ENCODE measurements around the gene PRRC2A.

Gene PRRC2A

DNA sequence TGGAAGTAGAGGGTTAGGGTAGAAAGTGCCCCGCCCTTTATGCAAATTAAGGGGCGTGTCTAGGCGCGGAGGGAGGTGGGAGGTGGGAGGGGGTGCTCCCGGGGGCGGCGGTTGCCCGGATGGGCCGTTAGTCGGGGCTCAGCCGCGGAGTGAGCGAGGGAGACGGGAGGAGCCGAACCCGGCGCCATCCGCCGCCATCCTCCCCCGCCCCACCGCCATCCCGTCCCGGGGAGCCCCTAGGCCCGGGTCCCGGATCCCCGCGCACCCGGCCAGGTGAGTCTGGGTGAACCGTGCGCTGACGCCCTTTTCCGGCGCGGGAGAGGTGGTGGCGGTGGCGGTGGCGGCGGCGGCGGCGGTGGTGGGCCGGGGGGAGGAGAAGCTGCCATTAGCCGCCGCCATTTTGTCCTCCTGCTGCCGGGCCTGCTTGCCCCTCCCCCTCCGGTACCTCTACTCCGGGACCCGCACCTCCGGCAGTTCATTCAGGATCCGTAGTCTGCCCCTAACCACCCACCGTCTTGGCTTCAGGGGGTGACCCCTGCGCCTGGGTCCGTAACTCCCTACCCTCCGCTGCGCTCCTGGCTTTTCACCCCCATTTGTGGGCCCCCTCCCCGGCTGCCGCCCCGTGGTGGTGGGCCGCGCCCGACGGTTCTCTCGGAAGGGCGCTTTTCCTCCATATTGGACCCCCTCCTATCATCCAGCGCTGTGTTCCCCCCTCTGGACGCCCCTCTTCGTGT is at the start of gene PRRC2A:
TSS of gene PRRC2A (plus strand) at position 130 of the 734 bp plus-strand sequence. CDS start 2,075 bp downstream, outside the sequence.
- peak; percentile 96 for DNase-seq (ENCODE audit: low spot score)

DNA sequence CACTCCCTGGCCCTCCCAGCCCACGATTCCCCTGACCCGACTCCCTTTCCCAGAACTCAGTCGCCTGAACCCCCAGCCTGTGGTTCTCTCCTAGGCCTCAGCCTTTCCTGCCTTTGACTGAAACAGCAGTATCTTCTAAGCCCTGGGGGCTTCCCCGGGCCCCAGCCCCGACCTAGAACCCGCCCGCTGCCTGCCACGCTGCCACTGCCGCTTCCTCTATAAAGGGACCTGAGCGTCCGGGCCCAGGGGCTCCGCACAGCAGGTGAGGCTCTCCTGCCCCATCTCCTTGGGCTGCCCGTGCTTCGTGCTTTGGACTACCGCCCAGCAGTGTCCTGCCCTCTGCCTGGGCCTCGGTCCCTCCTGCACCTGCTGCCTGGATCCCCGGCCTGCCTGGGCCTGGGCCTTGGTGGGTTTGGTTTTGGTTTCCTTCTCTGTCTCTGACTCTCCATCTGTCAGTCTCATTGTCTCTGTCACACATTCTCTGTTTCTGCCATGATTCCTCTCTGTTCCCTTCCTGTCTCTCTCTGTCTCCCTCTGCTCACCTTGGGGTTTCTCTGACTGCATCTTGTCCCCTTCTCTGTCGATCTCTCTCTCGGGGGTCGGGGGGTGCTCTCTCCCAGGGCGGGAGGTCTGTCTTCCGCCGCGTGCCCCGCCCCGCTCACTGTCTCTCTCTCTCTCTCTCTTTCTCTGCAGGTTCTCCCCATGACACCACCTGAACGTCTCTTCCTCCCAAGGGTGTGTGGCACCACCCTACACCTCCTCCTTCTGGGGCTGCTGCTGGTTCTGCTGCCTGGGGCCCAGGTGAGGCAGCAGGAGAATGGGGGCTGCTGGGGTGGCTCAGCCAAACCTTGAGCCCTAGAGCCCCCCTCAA is 48.2 kb upstream of the PRRC2A start, which contains the start of gene LTA:
TSS of gene LTA (plus strand) at position 249 of the 871 bp plus-strand sequence. CDS start at position 703, 454 bp downstream.
- DNase-seq (ENCODE audit: low spot score), result no peak

- no peak for DNase-seq (ENCODE audit: low spot score)
Measured at GRCh38 chr6:31573239-31574105, 47.0 kb upstream of the PRRC2A start.

- no peak for DNase-seq (ENCODE audit: low spot score)
Measured at GRCh38 chr6:31574106-31575061, 46.1 kb upstream of the PRRC2A start.

DNA sequence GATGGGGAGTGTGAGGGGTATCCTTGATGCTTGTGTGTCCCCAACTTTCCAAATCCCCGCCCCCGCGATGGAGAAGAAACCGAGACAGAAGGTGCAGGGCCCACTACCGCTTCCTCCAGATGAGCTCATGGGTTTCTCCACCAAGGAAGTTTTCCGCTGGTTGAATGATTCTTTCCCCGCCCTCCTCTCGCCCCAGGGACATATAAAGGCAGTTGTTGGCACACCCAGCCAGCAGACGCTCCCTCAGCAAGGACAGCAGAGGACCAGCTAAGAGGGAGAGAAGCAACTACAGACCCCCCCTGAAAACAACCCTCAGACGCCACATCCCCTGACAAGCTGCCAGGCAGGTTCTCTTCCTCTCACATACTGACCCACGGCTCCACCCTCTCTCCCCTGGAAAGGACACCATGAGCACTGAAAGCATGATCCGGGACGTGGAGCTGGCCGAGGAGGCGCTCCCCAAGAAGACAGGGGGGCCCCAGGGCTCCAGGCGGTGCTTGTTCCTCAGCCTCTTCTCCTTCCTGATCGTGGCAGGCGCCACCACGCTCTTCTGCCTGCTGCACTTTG is 45.1 kb upstream of the PRRC2A start, which contains the start of gene TNF:
TSS of gene TNF (plus strand) at position 231 of the 567 bp plus-strand sequence. CDS start at position 408, 177 bp downstream.
- no peak for DNase-seq (ENCODE audit: low spot score)

DNA sequence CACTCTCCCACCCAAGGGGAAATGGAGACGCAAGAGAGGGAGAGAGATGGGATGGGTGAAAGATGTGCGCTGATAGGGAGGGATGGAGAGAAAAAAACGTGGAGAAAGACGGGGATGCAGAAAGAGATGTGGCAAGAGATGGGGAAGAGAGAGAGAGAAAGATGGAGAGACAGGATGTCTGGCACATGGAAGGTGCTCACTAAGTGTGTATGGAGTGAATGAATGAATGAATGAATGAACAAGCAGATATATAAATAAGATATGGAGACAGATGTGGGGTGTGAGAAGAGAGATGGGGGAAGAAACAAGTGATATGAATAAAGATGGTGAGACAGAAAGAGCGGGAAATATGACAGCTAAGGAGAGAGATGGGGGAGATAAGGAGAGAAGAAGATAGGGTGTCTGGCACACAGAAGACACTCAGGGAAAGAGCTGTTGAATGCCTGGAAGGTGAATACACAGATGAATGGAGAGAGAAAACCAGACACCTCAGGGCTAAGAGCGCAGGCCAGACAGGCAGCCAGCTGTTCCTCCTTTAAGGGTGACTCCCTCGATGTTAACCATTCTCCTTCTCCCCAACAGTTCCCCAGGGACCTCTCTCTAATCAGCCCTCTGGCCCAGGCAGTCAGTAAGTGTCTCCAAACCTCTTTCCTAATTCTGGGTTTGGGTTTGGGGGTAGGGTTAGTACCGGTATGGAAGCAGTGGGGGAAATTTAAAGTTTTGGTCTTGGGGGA is 44.4 kb upstream of the PRRC2A start:
- no peak for DNase-seq (ENCODE audit: low spot score)

GRCh38 chr6:31576897-31577578 is 43.5 kb upstream of the PRRC2A start:
- DNase-seq (ENCODE audit: low spot score), result no peak

- DNase-seq (ENCODE audit: low spot score), result no peak
Measured at GRCh38 chr6:31577579-31577966, 42.9 kb upstream of the PRRC2A start.

- DNase-seq (ENCODE audit: low spot score), result no peak
Measured at GRCh38 chr6:31578184-31579118, 42.1 kb upstream of the PRRC2A start.

- no peak for DNase-seq (ENCODE audit: low spot score)
Measured at GRCh38 chr6:31579119-31579505, 41.4 kb upstream of the PRRC2A start.

- DNase-seq (ENCODE audit: low spot score), result no peak
Measured at GRCh38 chr6:31579546-31580437, 40.7 kb upstream of the PRRC2A start.

GRCh38 chr6:31580438-31580740 is 40.1 kb upstream of the PRRC2A start:
- DNase-seq (ENCODE audit: low spot score), result no peak

GRCh38 chr6:31580807-31581433 is 39.6 kb upstream of the PRRC2A start:
- DNase-seq (ENCODE audit: low spot score), result peak; percentile 90

GRCh38 chr6:31581434-31582229 is 38.9 kb upstream of the PRRC2A start:
- no peak for DNase-seq (ENCODE audit: low spot score)

- no peak for DNase-seq (ENCODE audit: low spot score)
Measured at GRCh38 chr6:31582230-31582643, 38.3 kb upstream of the PRRC2A start, which contains the start of gene LTB. Gene LTB, minus strand, starts transcription at chr6:31582424. Its CDS starts 7 bp downstream, at chr6:31582417.

GRCh38 chr6:31585491-31585890 is 35.0 kb upstream of the PRRC2A start:
- DNase-seq (ENCODE audit: low spot score), result no peak
